Right forelimb (tissue), 1 donor: ENCODE data around the gene MSI2.

Experiments used
- DNase-seq: peaks from one replicate; pipeline ENCODE4 v3.0.0-alpha.2; 2018

The MSI2 gene

GRCh38 chr17:57401556-57402488 is 145.5 kb downstream of the MSI2 start:
- no peak for DNase-seq

GRCh38 chr17:57402681-57403180 is 146.4 kb downstream of the MSI2 start:
- no peak for DNase-seq

DNA sequence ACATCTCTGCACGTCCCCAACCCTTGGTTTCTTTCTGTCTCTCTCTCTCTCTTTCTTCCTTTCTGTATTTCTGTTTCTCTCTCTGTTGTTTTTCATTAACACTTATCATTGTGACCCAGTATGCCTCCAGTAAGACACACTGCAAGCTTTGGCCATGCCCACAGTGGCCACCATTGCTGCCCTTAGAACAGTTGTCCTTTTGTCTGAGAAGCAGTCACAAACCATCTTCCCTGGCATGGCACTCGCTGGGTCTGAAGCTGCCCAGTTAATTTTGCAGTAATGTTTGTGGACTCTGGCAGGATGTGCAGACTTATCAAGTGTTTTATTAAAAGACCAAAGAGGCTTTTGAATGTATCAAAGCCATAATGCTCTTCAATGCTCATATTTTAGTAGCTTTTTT is 146.9 kb downstream of the MSI2 start:
- DNase-seq, result no peak

GRCh38 chr17:57404073-57404472 is 147.8 kb downstream of the MSI2 start:
- no peak for DNase-seq

- DNase-seq, result no peak
Measured at GRCh38 chr17:57404795-57405490, 148.6 kb downstream of the MSI2 start.

GRCh38 chr17:57405491-57406072 is 149.3 kb downstream of the MSI2 start:
- DNase-seq, result no peak

DNA sequence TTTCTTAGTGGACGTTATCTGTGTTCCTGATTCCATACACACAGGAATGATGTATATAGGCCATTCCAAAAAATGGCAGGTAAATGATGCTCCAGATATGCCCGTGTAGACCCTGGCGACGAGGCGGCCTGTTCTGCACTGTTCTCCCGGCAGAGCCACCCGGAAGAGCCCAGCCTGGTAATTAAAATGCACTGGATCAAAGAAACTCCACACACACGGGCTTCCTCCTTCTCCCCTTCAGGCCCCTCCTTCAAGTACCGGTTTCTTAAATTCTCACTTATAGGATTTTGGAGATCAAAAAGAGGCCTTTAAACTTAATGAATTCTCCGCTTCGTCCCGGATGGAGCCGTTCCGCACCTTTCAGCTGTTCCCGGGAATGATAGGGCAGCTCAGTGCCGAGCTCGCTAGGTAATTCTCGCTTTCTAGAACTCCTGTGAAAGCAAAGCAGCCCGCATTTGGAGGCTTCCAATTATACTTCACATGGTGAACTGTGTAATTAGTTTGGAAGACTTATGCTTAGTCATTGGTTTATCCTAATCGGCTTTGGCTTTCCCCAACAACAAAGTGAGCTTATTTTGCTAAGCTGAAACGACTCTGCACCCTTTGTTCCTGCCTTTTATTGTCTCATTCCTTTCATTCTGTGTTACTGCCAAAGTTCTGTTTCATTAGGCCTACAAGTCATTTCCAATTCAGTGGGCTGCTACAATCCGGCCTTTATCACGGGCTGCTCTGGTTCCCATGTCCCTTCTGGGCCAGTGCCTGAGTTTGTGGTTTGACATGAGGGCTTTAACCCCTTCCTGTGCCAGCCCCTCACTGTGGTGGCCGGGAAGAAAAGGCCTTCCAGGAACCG is 150.0 kb downstream of the MSI2 start:
- no peak for DNase-seq

GRCh38 chr17:57406981-57407286 is 150.6 kb downstream of the MSI2 start:
- no peak for DNase-seq

DNA sequence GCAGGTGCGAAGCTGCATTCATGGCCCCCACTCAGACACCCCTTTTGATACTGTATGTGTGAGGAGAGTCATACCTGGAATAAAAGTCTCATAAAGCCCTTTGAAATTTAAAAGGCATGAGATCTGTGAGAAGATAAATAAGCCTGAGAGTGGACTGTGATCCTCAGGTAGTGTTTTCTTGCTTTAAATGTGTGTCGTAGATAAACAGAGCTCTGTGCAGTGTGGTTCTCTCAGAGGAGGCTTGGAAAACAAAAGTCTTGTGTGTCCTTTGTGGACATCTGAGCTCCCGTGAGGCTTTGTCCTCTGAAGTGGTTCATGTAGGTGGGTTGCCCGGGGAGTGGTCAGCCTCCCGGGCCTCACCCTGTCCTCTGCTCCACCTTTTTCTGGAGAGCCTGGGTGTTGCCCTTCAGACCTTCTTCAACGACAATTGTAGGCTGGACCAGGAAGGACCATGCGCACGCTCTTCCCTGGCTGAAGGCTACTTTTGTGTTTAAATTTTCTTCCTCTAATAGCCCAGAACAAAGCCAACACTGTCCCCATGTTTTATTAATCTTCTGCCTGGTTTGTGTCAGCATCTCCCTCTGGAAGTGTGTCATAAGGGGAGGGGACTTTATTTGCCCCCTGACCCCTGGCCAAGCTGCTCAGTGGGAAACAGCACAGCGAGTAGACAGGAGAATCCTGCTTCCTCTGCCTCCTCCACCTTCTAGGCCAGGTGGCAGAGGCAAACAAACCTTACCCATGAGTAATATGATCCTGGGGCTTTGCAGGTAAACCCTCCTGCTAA is 151.2 kb downstream of the MSI2 start:
- no peak for DNase-seq

GRCh38 chr17:57408071-57408811 is 151.9 kb downstream of the MSI2 start:
- no peak for DNase-seq

DNA sequence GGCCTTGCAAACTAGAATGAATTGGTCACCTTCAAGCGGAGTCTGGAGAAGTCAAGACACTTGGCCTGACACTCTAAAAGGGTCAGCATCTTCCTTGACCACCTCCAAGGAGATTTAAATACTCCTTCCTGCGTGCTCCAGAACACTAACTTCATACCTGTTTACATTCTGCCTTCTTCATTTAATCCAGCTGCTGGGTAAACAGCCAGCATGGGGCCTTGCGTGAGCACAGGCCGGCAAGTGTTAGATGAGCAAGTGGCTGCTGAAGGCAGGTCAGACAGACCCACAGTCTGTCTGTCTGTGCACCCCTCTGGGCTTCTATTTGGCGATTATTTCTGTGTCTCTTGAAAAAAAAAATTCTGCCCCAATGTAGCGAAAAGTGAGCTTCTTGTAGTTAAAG is 153.8 kb downstream of the MSI2 start:
- no peak for DNase-seq

DNA sequence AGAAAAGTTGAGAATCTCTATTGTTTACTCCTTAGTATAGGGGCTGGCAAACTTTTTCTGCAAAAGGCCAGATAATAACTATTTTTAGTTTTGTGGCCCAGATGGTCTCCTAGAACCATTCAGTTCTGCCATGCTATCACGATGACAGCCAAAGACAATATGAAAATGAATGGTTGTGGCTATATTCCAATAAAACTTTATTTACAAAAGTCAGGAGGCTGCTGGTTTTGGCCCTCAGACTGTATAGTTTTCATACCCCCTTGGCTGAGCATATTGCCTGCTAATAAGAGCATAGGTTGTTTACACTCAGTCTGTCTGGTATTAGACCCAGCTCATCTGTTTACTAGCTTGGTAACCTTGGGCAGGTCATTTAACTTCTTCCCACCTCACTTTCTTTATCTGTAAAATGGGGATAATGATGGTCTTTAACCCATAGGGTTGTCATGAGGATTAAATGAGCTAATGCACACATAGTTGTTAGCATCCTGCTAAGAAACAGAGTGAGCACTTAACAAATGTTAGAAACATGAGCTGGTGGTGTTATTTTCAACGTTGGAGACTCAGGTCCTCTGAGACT is 156.3 kb downstream of the MSI2 start:
- DNase-seq, result no peak

- no peak for DNase-seq
Measured at GRCh38 chr17:57413848-57414651, 157.7 kb downstream of the MSI2 start.

GRCh38 chr17:57415751-57416207 is 159.5 kb downstream of the MSI2 start:
- DNase-seq, result no peak

GRCh38 chr17:57416369-57416768 is 160.0 kb downstream of the MSI2 start:
- no peak for DNase-seq

DNA sequence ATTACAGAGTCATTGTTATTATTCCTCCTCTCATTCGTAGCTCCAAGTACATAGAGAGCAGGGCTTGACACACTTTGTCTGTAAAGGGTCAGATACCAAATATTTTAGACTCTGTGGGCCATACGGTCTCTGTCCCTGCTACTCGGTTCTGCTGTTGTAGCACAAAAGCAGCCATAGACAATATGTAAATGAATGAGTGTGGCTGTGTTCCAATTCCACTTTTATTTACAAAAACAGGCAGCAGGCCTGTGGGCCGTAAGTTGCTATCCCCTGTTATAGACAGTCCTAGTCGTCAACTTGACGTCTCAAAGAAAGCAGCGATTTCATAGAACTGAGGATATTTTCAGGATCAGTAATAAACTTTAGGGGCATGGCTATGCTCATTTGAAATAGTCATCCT is 161.6 kb downstream of the MSI2 start:
- no peak for DNase-seq

- no peak for DNase-seq
Measured at GRCh38 chr17:57418463-57419246, 162.3 kb downstream of the MSI2 start.

DNA sequence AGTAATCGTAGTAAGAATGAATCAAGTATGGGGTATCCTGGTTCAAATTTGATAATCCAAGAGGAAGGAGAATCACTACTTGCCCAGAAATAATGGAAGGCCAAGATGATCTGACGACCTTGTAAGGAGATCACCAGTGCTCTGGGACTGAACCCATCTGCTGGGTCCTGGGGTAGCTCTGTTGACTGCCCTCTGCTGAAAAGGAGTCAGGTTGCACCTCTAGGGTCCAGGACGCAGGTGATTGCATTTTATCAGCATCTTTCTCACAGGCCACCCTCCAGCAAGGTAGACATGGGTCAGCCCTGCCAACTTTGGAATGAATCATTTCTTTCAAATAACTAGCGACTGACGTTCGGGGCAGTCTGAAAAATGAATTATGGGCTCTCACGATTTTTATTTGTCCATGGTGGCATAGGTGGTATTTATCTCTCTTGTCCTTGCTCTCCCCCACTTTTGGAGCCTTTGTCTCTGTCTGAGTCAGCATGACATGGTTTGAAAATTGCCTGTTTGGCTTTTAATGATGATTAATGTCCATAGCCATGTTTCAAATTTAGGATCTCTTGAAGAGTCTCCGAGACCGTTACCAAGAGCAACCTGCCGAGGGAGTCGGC is 163.7 kb downstream of the MSI2 start:
- no peak for DNase-seq
